ENCODE measurements around the gene B4GALNT1.

The B4GALNT1 gene

DNA sequence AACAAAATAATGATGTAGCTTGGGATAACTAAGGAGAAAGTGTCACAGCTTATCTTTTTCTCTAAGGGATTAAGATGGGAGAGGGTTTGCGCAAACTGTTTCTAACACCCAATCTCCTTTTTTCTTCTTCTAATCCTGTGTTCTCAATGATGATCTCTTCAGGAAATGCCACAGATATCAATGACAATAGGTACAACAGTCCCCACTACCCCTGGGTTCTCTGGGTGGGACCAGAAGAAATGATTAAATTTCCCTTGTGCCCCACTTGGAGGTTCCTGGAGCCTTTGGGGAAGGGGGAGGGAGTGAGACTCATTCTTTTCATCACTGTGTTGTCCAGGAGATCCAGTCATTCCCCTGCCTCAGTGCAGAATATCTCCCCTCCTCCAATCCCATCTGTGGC is 50.6 kb downstream of the B4GALNT1 start:
- H3K4me3 ChIP-seq (replicated peaks; ENCODE audit: low read depth, low read length) = no peak overlapping the region
- TF ChIP-seq, protein P1, sequence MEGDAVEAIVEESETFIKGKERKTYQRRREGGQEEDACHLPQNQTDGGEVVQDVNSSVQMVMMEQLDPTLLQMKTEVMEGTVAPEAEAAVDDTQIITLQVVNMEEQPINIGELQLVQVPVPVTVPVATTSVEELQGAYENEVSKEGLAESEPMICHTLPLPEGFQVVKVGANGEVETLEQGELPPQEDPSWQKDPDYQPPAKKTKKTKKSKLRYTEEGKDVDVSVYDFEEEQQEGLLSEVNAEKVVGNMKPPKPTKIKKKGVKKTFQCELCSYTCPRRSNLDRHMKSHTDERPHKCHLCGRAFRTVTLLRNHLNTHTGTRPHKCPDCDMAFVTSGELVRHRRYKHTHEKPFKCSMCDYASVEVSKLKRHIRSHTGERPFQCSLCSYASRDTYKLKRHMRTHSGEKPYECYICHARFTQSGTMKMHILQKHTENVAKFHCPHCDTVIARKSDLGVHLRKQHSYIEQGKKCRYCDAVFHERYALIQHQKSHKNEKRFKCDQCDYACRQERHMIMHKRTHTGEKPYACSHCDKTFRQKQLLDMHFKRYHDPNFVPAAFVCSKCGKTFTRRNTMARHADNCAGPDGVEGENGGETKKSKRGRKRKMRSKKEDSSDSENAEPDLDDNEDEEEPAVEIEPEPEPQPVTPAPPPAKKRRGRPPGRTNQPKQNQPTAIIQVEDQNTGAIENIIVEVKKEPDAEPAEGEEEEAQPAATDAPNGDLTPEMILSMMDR (IDR thresholded peaks at IDR 0.05; ENCODE audit: low read depth, low read length, missing control alignments) = no peak
- no peak for DNase-seq (ENCODE audit: extremely low read depth, low read depth)

- DNase-seq (ENCODE audit: extremely low read depth, low read depth) = no peak
- TF ChIP-seq, protein P1 (IDR thresholded peaks at IDR 0.05; ENCODE audit: low read depth, low read length, missing control alignments) = no peak
Measured at GRCh38 chr12:57581802-57582201, 51.2 kb downstream of the B4GALNT1 start.

GRCh38 chr12:57580466-57580795 is 52.6 kb downstream of the B4GALNT1 start:
- no peak overlapping the region for H3K4me3 ChIP-seq (replicated peaks; ENCODE audit: low read depth, low read length)
- TF ChIP-seq, protein P1 (IDR thresholded peaks at IDR 0.05; ENCODE audit: low read depth, low read length, missing control alignments) = no peak
- DNase-seq (ENCODE audit: extremely low read depth, low read depth) = no peak

More at GRCh38 chr12:57581802-57582201, 51.2 kb downstream of the B4GALNT1 start:
- no peak overlapping the region for H3K4me3 ChIP-seq (replicated peaks; ENCODE audit: low read depth, low read length)

GRCh38 chr12:57579677-57580465 is 53.1 kb downstream of the B4GALNT1 start:
- DNase-seq (ENCODE audit: extremely low read depth, low read depth) = no peak
- TF ChIP-seq, protein P1 (IDR thresholded peaks at IDR 0.05; ENCODE audit: low read depth, low read length, missing control alignments) = no peak
- no peak overlapping the region for H3K4me3 ChIP-seq (replicated peaks; ENCODE audit: low read depth, low read length)

- TF ChIP-seq, protein P1 (IDR thresholded peaks at IDR 0.05; ENCODE audit: low read depth, low read length, missing control alignments) = no peak
- DNase-seq (ENCODE audit: extremely low read depth, low read depth) = no peak
- H3K4me3 ChIP-seq (replicated peaks; ENCODE audit: low read depth, low read length) = no peak overlapping the region
Measured at GRCh38 chr12:57579011-57579410, 54.0 kb downstream of the B4GALNT1 start.

DNA sequence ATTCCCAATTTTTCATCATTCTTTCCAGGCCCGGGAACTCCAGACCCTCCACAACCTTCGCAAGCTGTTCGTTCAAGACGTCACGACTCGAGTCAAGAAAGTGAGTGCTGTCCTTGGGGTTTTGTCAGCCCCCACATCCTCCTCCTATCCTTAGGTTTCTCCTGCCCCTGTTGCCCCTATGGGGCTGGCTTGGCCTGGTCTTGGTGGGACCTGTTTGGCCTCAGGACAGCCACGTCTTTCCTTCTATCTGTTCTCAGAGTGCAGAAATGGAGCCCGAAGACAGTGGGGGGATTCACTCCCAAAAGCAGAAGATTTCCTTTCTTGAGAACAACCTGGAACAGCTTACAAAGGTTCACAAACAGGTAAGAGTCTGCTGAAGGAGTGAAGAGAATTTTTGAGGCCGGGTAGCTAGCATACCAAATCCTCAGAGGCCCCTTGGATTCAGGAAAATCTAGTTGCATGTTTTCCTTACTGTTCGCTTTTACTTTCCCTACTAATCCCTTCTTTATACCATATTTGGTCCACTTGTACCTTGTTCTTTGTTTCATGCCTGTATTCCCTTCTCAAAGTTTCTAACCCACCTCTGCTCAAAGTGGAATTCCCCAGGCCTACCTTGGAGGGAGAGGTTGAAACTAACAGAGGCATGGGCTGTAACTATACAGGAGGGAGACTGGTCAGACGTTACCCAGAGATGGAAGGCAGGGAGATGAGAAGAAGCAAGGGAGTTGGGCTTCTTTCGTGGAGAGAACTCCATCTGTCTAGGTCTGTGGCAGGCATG is 54.8 kb downstream of the B4GALNT1 start:
- TF ChIP-seq, protein P1 (IDR thresholded peaks at IDR 0.05; ENCODE audit: low read depth, low read length, missing control alignments) = no peak
- DNase-seq (ENCODE audit: extremely low read depth, low read depth) = no peak

More for the DNA sequence above, 54.8 kb downstream of the B4GALNT1 start:
- no peak overlapping the region for H3K4me3 ChIP-seq (replicated peaks; ENCODE audit: low read depth, low read length)
